Raji (cell line): ENCODE data around the gene DOC2B.

Experiments
- POLR2A ChIP-seq: IDR thresholded peaks from 2 replicates; pipeline ENCODE4 v1.6.1; 2011; ENCODE audit warnings: low read depth, low read length, control low read depth; ENCODE audit not compliant: insufficient read depth

The DOC2B gene

DNA sequence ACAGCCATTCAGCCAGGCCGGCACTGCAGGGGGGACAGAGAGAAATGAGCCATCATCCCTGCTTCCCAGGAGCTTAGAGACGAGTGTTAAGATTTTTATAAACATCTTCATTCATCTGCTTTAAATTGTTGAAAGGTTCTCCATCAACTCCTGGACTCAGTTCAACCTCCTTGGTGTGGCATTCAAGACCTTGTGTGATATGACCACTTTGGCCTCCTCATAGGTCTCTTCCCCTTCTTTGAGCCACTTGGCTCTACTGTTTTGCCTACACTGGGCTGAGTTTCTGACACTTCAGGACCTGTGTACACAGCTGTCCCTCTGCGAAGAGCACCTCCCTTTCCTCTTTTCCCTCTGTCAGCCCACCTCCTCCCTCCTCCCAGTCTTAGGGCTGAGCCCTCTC, 4.3 kb downstream of the DOC2B start:
- TF ChIP-seq POLR2A: no peak

DNA sequence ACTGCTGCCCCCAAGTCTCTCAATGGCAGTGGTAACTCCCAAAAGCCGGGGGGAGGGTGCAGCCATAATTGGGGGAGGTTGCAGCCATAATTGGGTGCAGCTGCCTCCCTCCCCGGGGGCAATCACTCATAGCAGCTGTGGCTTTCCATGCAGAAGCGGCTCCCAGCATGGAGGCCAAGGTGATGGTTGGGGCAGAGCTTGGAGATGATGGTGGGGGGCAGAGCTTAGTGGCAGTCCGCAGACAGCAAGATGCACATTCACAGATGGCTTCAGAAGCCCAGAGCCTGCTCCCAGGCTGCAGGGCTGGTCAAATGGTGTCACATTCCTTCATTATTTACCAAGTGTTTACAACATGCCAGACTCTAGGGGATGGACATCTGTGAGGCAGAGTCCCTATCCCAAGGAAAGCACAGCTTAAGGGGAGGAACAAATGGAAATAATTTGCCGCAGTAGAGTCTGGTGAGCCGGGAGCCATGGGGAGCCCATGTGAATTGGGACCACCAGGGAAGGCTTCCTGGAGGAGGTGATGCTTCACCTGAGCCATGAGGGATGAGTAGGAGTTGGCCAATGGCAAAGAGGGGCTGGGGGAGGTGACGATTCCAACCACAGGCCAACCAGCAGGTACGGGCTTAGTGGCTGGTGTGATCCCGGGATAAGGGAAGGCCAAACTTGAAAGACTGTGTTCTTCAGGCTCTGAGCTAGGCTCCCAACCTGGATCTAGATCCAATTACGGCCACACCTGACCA, 8.1 kb downstream of the DOC2B start:
- no peak for TF ChIP-seq POLR2A

DNA sequence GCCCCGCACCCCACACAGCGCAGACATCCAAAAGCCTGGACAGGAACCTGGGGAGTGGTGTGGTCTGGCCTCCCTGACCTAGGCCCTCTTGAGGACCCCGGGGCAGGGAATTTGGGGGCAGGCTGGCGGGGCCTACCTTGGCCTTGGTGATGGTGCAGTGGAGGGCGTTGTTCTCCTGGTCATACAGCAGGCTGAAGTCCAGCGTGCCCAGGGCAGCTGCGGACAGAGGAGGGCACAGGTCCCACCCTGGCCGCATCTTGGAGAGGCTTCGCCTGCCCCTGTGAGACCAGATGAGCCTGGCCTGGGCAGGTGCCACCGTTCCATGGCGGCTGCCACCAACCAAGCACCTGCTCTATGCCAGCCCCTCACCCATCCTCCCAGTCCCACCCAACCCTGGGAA, 9.0 kb downstream of the DOC2B start:
- TF ChIP-seq POLR2A: no peak

DNA sequence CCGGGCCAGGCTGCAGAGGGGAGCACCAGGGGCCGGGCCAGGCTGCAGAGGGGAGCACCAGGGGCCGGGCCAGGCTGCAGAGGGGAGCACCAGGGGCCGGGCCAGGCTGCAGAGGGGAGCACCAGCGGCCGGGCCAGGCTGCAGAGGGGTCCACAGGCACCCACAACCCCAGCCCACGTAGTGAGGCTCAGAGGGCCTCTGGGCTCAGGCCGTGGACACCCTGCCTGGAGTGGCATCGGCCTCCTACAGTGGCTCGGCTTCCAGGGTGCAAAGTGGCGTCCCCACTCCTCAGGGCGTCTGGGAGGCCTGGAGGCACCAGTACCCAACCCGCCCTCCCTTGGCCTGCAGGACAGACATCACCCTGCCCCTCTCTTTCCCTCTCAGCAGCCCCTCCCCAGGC, 9.6 kb downstream of the DOC2B start:
- TF ChIP-seq POLR2A: no peak

DNA sequence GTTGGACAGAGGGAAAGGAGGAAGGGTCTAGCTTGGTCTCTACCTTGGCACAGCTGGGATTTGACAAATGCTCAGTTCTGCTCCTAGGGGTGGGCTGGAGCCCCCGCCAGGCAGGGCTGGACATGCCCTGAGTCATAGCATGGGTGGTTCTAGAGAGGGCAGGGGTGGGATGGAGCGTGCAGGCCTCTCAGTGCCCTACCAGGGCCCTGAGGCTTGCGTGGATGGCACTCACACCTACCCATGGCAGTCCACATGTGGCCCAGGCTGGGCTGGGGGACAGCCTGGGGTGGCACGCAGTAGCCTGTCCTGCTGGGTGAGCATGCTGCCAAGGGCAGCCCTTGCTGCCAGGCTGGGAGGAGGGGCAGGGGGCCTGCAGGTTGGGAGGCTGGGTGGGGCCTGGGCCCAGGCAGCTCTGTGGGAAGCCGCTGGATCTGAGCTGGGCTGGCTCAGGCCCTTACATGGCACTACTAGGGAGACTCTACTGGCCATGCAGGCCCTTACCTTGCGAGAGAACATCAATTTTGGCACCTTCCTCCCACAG, 11.2 kb downstream of the DOC2B start:
- TF ChIP-seq POLR2A: no peak

DNA sequence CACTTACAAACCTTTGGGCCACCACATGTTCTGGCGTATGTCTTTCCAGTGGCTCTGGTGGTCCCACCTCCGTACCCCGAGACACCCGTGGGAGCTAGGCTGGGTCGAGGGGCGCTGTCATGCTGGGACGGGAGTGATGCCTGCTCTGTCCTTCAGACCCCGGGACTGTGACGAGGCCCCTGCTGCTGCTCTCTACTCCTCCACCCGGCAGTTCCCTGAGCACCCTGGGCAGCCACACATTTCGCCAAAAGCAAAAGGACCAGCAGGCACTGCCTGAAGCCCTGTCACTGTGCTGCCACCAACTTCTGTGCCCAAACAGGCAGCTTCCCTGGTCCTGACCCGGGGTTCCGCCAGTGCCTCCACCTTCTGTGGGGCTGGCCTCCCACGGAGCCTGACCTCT, 15.5 kb downstream of the DOC2B start:
- no peak for TF ChIP-seq POLR2A

DNA sequence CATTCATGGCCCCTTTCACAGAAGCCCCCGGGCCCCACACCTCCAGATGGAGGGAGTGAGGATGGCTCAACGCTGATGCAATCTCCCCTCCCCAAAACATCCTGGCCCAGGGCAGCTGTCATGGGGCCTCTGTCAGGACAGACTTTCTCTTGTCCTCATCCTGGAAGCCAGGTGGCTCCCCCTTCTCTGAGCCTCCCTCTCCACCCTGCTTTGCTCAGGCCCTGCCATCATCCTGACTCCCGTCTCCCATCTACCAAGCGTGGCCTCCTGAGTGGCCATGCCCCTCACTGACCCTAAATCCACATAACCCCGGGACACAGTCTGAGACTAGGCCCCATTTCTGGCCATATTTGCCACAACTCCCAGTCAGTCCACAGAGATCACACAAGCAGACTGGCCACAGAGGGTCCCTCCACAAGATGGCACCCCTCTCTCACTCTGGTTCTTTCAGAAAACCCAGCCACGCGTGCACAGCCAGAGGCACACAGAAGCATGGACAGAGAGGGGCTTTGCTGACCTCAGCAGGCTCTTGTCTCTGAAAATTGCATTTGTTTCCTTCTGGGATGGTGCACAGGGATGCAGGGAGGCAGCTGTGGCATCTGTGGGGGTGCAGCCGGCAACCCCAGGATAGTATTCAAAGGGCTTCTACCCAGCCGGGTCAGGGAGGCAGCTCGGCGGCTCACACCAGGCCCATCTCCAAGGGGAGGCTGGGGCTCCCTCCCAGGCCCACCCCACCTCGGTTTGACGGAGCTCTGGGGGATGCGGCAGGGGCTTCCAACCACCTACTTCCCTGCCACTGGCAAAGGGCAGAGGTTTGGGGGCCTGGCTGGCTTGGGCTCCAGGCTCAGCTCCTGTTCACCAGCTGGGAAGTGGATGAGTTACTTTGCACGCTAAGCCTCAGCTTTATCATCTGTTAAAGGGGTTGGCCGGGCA, 16.9 kb downstream of the DOC2B start:
- no peak for TF ChIP-seq POLR2A

DNA sequence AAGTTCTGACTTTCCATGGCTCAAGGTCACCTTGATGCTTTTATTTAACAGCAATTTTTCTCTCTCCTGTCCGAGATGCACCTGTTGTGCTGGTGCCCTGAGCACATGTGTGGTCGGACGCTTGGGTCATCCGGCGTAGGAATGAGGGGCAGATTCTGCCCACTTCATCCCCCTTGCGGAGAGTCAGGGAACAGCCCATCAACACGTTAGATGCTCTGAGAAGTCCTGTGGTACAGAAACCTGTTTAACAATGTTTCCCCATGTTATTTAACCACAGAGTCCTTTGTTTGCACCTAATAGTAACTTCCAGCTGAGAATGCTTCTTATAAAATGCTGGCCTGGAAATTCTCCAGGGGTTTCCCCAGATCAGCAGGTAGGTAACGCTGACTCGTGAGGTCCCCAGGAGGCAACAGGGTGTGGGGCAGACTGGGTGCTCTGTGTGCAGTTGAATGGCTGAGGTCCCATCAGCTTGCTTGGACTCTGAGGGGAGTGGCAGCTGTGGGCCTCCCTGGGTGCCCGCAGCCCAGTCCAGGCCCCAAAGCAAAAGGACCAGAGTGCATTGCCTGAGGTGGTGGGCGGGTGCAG, 17.8 kb downstream of the DOC2B start:
- TF ChIP-seq POLR2A: no peak

DNA sequence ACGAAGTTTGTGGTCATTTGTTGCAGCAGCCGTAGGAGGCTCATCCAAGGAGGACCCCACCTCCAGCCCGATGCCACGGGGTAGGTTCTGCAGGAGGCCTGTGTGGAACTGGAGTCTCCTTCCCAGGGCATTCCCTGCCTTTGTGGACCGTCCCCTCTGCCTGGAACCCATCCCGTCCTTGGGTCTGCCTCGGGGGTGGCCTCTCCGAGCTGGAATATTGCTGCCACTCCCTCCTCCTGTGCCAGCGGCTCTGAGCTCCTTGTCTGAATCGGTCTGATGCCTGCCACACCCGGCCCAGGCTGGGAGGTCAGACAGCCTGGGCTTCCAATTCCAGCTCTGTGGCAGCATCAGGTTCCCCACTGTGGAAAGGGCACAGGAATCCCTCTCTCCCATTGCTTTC, 18.8 kb downstream of the DOC2B start:
- no peak for TF ChIP-seq POLR2A

DNA sequence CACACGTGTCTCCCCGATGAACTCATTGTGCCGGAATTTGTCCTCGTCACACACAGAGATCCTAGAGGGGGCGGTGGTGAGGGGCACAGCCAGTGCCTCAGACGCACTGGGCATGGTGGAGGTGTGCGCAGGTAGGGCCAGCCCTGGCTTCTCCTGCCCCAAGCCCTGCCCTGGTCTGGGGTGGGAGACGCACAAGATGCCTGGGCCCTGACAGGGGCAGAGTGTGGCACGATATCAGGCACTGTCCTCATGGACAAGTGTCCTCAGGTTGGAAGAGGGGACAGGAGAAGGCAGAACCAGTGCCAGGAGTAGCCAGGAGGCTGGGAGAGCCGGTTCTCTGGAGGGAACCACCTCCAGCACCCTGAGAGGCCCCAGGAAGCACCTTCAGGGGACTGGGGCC, 20.0 kb downstream of the DOC2B start:
- TF ChIP-seq POLR2A: no peak

DNA sequence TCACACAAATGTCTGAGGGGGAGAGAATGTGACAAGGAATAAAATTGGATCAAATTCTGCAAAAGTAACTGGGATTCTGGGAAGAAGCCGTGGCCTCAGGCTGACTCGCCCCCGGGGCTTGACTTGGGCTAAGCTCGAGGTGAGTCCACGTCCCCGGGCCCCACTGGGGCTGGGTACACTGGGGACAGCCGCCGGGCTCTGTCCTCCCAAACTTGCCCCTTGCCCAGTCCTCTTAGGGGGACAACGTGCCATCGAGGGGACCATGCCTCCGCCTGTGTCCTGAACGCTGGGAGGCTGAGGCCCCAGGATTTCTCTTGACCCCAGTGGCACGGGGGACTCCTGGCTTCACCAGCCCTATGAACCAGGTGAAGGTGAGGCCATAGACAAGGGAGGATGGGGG, 21.1 kb downstream of the DOC2B start:
- TF ChIP-seq POLR2A: no peak

DNA sequence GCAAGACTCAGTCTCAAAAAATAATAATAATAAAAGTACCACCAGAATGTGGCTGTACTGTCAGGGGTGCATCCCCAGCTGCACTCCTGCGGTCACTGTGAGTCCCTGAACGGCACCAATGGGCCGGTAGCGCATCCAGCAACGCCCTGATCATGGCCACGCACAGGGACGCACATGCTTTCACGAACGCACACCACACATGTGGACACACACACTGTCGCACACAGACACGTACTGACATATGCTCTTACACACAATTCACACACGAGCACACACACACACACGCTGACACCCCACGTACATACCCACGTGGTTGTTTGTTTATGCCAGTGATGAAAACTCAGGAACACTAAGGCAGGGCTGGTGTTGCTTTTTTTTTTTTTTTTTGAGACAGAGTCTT, 21.8 kb downstream of the DOC2B start:
- no peak for TF ChIP-seq POLR2A

DNA sequence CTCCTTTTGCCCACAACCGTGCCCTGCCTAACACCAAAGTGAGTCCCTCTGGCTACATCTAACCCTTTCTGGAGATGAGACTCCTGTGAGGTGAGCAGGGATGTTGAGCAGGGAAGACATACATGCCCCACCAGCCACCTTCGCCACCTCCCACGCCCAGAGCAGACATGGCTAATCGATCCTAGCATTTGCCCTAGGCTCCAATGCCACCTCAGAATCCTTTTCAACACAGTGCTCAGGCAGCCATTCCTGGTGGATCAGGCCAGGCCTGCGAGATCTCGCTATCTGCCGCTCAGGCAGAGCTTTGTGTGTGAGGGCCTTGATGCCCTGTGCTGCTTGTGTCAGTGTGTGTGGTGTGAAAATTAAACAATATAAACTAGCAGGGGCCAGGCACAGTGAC, 23.1 kb downstream of the DOC2B start:
- no peak for TF ChIP-seq POLR2A

DNA sequence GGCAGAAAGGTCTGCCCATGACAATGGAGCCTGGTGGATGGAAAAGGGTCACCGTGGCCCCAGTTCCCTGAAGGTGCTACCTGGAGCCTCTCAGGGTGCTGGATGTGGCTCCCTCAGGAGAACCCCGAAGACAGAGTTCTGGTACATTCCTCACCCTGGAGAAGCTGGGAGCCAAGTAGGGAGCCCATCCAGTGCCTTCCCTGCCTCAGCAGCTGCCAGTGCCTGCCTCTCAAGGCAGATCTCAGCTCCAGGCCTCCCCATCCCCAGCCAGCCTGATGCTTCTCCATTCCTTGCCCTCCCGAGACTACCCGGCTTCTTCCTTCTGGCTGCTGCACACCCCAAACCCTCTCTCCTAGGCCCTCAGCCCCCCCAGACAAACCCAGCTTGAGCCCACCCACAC, 23.5 kb downstream of the DOC2B start:
- no peak for TF ChIP-seq POLR2A

DNA sequence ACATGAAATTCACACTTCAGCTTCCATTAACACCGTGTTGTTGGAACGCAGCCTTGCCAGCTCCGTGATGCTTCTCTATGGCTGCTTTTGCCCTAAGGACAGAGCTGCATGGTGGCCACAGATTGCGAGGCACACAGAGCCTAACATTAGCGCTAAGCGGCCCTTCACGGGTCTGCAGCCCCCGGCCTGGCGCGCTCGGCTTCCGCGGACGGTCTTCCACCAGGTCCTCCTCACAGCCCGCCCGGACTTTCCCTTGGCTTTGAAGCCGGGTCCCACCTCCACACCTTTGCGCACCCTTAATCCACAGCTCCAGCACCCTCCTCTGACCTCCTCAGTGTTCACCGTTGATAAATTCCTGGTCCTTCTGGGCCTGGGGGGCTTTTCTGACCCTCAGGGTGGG, 24.5 kb downstream of the DOC2B start:
- TF ChIP-seq POLR2A: no peak
